GM19455 (cell line): Measurements from ENCODE around the gene GCK.
"Not testable (repeated sequence)": the region's sequence is repeated elsewhere in the genome, so short reads cannot be mapped to it uniquely, and the experiment has no call there.

ENCODE experiments used
- ATAC-seq: cut with Tn5 transposase; IDR thresholded peaks from one replicate; pipeline ENCODE4 v1.9.1; 2021; ENCODE audit not compliant: unreplicated experiment

Gene GCK

DNA sequence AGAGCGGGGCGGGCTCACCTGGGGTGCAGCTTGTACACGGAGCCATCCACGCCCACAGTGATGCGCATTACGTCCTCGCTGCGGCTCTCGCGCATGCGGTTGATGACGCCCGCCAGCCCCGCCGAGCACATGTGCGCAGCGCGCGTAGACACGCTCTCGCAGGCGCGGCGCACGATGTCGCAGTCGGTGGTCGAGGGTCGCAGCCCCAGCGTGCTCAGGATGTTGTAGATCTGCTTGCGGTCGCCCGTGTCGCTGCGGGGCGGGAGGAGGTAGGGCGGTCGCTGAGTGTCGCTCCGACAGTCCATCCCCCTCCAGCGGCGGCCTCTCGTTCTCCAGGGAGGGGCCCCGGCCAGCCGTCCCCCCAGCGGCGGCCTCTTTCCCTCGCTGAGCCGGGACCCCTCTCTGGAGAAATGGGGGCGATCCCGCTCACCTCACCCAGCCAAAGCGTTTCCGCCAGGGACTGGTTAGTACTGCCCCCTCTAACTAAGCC, 43.7 kb downstream of the GCK start:
- ATAC-seq = no peak

DNA sequence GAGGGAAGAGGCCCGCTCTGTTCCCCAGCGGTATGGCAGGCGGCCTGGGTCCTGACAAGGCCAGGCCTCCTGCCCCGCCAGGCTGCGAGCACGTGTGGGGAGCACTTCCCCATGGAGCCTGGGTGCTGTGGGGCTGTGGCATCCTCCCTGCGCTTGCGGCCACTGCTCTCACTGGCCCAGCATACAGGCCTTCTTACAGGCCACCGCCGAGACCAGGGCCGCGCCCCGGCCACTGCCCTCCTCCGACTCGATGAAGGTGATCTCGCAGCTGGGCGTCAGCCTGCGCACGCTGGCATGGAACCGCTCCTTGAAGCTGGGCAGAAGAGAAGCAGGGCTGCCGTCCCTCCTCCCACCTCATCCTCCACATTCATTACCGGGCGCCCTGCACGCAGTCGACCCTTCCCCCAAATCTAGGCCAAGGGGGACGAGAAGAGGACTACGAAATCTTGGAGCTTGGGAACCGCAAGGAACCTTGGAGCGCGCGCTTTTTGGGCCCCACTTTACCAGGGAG, 44.2 kb downstream of the GCK start:
- ATAC-seq = no peak

DNA sequence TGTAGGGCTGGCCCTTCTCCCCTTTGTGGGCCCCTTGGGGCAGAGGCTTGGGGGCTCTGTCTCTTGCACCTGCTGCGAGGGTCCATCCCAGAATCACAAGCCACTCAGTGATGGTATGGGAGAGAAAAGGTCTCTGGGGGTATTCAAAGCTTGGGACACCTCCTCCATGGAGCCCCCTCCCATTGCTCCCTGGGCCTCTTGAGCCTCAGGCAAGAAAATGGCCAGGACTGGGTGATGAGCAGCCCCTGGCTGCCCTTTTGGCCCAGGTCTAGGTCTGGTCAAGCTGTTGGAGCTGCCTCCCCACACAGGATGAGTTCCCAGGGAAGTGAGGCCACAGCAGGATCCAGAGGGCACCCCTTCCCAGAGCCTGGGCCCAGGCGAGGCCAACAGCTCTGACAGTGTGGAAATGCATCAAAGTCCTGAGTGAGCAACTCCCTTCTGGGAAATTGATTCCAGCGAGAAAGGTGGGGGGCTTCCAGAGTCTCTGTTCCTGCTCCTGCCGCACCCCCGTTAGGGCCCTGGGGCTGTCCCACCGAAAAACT, 44.7 kb downstream of the GCK start:
- no peak for ATAC-seq

DNA sequence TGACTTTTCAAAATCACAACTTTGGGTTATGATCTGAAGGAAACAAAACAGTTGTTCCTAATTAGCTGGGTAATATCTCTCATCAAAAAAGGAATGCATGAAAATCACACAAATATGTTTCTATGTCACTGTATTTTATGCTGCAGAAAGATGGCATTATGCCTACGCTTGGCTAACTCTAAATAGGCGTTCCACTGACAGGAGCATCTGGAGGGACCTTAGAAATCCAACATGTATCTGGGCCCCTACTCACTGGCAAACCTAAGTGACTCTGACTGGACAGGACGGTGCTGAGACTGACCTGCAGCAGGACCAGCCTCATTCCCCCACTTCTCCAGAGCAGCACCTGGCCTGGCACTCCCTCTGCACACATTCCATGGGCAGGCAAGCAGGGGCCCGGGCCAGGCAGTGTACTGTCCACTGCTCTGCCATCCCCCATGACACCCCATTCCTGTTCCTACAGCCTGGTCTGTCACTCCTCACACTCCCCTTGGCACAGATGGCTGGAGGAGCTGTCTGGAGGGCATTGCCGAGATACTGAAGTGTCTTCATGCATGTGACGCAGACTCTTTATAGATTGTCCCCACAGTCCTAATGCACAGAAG, 45.5 kb downstream of the GCK start:
- no peak for ATAC-seq

DNA sequence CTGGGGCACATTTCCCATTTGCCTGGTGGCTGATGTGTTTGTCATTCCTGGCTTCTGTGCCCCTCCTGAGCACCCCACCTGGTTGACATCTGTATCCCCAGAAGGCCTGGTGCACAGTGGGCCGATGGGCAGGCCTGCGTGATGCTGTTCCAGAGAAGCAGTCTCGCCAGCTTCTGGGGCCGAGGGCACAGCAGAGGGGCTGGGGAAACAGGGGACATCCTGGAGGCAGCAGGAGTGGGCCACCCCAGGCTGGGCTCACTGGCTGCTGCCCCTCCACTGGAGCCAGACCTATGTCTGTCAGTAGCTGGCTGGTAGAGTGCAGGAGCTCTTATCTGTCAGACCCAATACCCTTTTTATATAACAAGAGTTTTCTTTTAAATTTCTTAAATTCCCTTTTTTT, 47.2 kb downstream of the GCK start:
- no peak for ATAC-seq

DNA sequence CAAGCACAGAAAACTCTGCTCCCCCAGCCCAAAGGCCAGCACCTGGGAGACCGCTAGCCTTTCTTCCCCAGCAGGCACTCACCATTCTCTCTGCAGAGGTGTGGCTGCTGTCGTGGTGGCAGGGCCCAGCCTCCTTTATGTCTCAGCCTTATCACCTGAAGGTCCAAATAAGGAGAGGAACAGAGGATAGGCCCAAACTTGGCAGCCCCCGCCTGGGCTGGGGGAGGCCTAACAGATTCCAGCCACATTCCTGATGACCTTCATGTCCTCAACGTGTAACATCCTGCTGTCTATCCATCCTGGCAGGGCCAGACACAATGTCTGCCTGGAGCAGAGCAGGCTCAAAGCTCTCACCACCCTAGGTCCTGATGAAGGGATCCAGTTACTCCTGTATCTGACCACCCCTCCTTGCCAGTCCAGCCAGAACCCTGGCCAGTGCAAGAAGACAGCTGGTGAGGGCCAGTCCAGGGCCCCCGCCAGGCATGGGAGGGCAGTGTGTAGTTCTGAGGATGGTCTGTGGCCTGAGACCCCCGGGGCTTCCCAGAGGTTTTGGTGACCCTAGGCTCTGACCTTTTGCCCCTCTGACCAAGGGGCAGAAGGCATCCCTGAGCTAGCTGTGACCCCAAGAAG, 47.9 kb downstream of the GCK start, which contains the start of gene MYL7:
MYL7 (minus strand) TSS at position 112 of the 630 bp plus-strand sequence; CDS start at position 85, 27 bp downstream.
- no peak for ATAC-seq

DNA sequence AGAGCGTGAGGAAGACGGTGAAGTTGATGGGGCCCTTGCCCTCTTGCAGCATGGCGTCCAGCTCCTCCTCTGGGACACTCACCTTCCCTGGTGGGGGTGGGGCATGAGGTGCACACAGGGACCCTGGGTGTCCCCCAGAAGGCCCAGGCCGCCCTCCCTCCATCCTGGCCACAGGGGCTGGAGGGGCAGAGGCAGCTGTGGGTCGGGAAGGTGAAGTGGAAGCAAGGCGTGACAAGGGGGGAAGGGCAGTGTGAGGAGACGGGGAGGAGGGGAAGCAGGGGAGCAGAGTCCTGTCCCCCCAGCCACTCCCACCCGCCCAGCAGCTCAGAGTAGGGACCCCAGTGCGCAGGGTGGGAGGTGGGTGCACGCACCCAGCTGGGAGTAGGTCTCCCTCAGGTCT, 48.9 kb downstream of the GCK start:
- no peak for ATAC-seq

DNA sequence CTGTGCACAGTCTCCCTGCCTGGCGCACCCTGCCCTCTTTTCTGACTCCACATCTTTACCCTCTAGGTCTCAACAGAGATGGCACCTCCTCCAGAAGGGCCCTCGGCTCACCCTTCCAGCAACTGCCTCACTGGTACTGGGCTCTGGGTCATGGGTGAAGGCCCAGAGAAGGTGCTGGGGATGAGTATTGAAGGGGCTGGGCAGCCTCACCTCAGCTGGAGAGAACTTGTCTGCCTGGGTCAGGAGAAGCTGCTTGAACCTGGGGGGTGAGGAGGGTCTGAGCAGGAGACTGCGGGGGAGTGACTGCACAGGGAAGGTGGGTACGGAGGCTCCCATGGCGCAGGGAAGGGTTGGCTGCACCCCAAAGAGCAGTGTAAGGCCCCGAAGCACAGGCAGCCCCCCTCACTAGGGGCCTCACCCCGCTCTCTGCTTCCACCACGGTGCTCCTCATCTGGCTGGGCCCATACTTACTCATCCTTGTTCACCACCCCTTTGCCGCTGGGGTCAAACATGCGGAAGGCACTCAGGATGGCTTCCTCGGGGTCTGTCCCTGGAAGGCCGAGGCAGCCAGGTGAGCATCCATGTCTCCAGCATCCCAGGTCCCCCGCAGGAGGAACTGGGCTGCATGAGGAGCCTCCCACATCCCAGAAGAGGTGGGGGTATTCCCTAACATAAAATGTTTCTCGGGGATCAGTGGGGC, 49.8 kb downstream of the GCK start:
- ATAC-seq = no peak

DNA sequence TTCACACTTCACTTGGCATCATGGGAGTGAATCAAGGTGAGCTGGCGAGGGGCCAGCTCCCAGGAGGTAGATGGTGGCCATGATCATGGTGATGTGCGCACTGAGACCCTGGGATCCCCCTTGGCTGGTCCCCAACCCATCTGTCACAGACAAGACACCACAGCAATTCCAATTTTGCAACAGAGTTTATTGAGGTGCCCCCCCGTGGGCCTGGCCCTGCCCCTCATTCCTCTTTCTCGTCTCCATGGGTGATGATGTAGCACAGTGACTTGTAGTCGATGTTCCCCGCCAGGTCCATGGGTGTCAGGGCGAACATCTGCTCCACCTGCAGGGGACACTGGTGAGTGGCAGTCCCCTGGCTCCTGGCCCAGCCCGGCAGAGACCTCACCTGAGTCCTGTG, 50.5 kb downstream of the GCK start:
- no peak for ATAC-seq

DNA sequence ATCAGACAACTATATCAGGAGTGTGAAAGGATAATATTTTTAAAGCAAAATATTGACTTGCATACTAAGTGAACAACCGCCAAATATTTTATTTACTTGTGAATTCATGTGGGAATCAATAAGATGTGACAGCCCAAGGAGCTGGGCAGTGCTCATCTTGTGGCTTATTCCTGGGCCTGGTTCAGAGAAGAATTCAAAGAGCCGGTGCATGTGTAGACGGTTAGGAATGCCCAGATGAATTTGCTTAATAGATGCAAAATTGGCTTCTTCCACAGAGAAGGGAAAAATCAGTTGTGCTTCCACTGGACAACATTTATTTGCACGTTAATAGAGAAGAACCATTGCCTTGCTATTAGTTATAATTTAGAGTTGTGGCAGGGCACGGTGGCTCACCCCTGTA, 52.5 kb downstream of the GCK start:
- no peak for ATAC-seq

DNA sequence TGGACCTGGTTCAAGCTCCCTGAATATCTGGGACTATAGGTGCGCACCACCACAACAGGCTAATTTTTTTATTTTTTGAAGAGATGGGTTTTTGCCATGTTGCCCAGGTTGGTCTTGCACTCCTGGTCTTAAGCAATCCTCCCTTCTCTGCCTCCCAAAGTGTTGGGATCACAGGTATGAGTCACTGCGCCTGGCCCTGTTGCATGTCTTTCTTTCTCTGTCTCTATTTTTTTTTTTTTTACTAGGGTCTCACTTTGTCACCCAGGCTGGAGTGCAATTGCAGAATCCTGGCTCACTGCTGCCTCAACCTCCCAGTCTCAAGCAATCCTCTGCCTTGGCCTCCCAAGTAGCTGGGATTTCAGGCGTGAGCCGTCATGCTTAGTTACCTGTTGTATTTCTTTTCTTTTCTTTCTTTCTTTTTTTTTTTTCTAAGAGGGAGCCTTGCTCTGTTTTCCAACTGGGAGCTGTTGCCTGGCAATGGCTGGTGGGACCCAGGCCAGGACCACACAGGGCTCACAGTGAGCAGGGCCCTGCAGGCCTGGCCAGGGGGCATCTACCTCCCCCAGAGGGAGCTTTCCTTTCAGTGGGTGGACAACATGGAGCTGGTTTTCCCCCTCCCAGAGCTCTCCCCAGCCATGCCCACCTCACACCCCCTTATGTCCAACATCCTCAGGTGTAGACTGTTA, 54.2 kb downstream of the GCK start:
- ATAC-seq = no peak

DNA sequence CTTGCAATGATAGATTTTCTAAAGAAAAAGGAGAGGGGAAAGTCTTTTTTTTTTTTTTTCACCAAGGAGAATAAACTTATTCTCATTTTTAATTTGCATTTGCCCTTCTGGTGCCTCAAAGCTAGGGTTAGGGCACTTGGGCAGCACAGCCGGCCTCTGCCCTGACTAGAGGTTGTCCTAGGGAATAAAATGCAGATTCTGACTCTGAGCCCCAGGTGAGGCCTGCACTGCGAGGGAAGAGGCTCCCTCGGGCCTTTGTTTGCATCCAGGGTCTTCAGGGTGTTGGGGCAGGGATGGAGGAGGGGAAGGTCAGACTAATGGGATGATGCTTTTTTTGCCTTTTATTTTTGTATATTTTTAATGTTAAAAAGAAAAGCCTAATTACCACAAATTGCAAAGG, 55.9 kb downstream of the GCK start:
- ATAC-seq = no peak

DNA sequence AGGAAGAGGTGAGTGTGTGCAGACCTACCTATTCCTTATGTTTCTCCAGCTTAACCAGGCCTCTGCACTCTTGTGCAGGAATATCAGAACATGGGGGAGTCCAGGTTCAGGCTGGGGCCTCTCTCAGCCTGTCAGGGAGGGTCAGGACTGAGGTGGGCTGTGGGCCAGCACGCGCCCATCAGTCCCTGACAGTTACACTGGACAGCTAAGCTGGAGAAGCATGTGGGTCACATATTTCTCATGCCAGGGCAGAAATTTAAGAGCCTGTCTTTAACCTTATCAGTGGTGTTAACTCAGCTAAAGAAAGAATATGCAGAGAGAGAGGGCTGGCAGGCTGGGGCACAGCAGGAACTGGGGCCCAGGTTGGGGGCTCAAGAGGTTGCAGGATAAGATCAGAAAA, 57.2 kb downstream of the GCK start:
- no peak for ATAC-seq

DNA sequence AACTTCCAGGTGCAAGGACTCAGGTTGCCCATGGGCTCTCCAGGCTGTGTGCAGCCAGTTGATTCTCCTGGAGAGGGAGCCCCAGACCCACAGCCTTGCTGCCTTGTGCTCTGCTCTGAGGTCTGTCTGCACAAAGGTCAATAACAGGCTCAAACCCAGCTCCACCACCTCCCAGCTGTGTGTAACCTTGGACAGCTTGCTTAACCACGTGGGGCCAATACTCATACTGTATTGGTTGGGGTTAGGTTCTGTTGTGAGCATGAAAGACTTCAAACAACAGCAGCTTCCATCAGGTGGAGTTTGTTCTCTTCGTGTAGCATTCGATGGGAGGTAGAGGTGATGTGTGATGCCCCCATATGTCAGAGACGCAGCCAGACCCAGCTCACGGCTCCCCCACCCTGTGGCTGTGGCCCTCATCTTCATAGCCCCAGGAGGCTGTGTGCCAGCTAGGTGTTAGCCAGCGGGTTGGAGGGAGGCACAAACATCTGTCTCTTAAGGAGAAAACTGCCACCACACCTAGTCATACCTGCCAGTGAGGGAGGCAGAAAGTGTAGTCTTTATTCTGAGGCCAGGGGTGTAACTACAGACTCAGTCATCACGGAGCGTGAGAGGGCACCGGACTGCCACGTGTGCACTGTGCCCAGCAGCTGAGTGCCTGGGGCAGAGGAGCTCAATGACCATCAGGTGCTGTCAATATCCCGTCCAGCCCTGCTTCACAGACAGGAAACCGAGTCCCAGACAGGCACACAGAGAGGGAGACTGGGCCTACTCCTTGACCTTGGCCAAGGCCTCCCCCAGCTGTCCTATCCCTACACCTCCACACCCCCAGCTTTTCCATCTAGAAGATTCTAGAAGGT, 57.8 kb downstream of the GCK start:
- ATAC-seq = no peak

DNA sequence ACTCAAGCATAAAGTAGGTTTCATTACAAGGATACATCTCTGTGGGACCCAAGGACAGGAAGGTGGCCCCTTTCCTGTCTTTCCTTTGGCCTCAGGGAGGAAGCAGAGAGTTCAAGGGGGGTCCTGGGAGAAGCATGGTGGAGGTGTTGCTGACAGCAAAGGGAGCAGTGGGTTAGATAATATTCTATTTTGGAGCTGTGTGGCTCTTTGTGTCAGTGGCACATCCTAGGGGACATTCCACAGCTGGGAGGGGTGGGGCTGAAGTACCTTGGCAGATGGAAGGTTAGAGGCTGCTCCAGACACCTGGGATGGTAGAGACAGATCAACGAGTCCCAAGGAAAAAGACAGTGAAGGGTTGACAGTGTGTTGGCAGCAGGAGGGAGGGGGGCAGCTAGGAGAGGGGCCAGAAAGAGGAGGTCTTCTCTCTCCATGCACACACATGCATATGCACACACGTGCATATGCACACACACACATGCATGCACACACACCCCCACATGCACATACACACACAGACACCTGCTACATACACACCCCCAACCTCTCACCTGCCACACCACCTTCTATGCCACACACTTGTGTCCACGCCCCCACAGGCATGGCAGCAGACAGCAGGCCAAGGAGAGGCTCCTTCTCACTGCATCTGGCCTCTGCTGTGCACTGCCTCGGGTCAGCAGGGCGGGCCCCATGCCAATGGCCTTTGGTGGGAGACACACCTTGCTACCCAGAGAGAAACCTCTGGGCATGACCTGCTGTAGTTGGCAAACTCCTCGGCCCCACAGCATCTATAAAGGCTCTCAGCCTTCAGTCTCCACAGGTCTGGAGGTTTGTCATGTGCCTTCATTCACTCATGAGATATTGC, 60.3 kb downstream of the GCK start:
- ATAC-seq = no peak

DNA sequence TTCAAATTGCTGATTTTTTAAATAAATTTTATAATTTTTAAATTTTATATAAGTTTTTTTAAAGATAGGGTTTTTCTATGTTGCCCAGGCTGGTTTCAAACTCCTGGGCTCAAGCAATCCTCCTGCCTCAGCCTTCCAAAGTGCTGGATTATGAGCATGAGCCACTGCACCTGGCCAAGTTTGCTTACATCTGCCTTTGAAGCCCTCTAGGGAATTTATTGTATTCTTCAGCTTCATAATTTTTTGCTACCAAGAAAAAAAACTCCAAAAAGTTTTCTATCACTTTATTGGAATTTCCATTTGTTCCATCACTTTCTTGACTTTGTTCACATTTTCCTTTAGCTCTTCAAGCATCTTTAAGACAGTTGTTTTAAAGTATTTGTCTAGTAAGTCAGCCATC, 62.1 kb downstream of the GCK start:
- no peak for ATAC-seq

DNA sequence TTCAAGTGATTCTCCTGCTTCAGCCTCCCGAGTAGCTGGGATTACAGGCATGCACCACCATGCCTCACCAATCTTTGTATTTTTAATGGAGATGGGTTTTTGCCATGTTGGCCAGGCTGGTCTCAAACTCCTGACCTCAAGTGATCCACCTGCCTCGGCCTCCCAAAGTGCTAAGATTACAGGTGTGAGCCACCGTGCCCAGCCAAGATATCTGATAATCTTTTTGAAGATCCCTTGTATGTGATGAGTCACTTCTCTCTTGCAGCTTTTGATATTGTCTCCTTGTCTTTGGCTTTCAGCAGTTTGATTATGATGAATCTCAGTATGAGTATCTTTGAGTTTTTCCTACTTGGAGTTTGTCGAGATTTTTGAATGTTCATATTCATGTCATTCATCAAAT, 62.7 kb downstream of the GCK start:
- ATAC-seq = not testable (repeated sequence)

DNA sequence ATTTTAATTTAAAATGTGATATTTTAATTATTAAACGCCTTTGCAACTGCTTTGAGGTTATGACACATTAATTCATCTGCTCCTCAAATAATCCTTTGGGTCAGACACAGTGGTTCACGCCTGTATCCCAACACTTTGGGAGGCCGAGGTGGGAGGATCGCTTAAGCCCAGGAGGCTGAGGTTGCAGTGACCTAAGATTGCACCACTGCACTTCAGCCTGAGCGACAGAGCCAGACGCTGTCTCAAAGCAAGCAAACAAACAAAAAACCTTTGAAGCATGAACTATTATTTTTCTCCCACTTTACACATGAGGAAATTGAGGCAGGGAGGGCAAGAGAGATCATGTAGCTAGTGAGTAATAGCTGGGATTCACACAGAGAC, 64.4 kb downstream of the GCK start:
- no peak for ATAC-seq

DNA sequence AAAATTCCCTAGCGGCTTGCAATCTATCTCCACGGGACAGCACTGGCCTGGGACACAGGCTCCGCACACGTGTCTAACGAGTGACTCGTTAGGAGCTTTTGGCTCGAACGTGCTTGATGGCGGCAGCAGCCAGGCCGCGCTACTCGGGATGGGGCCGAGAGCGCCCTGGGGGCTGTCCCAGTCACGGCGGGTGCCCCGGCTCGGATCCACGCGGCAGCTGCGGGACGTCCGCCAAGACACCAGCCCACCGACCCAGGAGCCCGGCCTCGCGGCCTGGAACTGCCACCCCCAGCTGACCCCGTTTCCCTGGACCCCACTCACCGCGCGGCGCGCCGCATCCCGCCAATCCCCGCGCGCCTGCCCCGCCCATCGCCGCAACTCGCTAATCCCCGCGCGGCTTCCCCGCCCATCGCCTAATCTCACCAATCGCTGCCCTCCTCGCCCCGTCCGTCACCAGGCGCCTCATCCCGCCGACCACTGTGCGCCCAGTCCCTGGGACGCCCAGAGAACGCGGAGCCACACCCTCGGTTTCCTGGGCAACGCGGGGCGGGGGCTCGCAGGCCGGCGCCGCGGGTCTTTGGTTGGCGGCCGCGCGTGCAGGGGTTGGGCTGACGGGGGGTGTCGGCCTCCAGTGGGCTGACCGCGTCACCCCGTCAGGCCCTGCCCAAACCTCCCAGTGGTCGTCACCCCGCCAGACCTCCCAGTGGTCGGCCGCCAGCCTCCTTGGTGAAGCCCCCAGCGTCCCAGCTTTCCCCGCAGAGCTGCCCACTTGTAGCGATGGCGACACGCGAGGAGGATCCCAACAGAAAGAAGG, 65.8 kb downstream of the GCK start, which contains the start of gene POLD2:
POLD2 (minus strand) TSS at position 359 of the 814 bp plus-strand sequence. CDS start 1,495 bp downstream, outside the sequence.
- ATAC-seq = peak; percentile 99
